PC-3 (cell line): Measurements from ENCODE around the gene GEMIN2.

Source experiments
- EZH2phosphoT487 ChIP-seq: fragments of 300-600 bp; sonication (generic); IDR thresholded peaks from 2 replicates; pipeline ENCODE4 v1.6.1; 2018; ENCODE audit warnings: mild to moderate bottlenecking, antibody characterized with exemption, low read length, borderline replicate concordance
- TF ChIP-seq, protein P1 (sequence below): fragments of 300-600 bp; sonication (generic); conservative IDR thresholded peaks from 2 replicates; pipeline ENCODE4 v1.5.1; 2017; ENCODE audit warnings: antibody characterized with exemption, low read depth, mild to moderate bottlenecking, low read length

DNA sequence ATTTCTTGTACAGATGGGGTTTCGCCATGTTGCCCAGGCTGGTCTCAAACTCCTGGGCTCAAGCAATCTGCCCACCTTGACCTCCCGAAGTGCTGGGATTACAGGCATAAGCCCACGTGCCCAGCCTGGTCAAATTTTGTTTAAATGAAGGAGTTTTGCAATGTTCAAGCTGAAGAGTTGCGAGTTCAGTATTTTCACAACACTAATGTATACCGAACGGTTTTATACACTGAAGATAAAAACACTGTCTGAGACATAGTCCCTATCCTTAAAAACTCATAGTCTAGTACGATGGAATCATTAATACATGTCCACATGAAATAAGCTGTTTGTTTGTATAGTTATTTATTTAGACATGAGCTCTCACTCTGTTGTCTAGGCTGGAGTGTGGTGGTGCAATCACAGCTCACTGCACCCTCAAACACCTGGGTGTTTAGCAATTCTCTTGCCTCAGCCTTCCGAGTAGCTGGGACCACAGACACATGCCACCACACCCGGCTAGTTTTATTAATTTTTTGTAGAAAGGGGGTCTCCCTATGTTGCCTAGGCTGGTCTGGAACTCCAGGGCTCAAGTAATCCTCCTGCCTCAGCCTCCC, 40.6 kb downstream of the GEMIN2 start:
- no peak for TF ChIP-seq EZH2phosphoT487
- TF ChIP-seq, protein P1, sequence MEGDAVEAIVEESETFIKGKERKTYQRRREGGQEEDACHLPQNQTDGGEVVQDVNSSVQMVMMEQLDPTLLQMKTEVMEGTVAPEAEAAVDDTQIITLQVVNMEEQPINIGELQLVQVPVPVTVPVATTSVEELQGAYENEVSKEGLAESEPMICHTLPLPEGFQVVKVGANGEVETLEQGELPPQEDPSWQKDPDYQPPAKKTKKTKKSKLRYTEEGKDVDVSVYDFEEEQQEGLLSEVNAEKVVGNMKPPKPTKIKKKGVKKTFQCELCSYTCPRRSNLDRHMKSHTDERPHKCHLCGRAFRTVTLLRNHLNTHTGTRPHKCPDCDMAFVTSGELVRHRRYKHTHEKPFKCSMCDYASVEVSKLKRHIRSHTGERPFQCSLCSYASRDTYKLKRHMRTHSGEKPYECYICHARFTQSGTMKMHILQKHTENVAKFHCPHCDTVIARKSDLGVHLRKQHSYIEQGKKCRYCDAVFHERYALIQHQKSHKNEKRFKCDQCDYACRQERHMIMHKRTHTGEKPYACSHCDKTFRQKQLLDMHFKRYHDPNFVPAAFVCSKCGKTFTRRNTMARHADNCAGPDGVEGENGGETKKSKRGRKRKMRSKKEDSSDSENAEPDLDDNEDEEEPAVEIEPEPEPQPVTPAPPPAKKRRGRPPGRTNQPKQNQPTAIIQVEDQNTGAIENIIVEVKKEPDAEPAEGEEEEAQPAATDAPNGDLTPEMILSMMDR: no peak
